Keratinocyte (primary cell): ENCODE results near the gene DIAPH1. TPM values are rescaled to one million over a fixed set of nuclear protein-coding genes. Genes with fewer than 3 reads are reported as not detected.

Experiments used
- DNase-seq: peaks from one replicate; pipeline ENCODE4 v3.0.0-alpha.2; 2011; ENCODE audit warnings: low read depth, missing footprints, low spot score
- FAIRE-seq: peaks from 2 replicates; lab custom pipeline; 2011; peaks lifted over from hg19 to GRCh38; lab: Jason Lieb, UNC
- H2AFZ ChIP-seq: 2 replicates; pipeline ENCODE4 v1.6.0; 2012; ENCODE audit warnings: low read length, control low read depth, inconsistent platforms; ENCODE audit not compliant: control insufficient read depth
- H3K27ac ChIP-seq: 2 replicates; pipeline ENCODE4 v1.5.1; 2011; ENCODE audit warnings: low read length; ENCODE audit not compliant: control insufficient read depth, insufficient read depth
- H3K27me3 ChIP-seq: 3 replicates; pipeline ENCODE4 v1.6.0; 2011; ENCODE audit warnings: low read length; ENCODE audit not compliant: control insufficient read depth, insufficient read depth; ENCODE audit errors: extremely low read depth
- H3K36me3 ChIP-seq, 2 experiments: 2 replicates in 1 of 2; 3 replicates in 1 of 2; pipeline ENCODE4 v1.5.1; 2011; ENCODE audit warnings: low read length in 2 of 2, mild to moderate bottlenecking in 1 of 2; ENCODE audit not compliant: control insufficient read depth in 2 of 2, insufficient read depth in 2 of 2; ENCODE audit errors: extremely low read depth in 1 of 2
- H3K4me1 ChIP-seq: 3 replicates; pipeline ENCODE4 v1.5.1; 2011; ENCODE audit warnings: low read length; ENCODE audit not compliant: control insufficient read depth, insufficient read depth; ENCODE audit errors: extremely low read depth
- H3K4me2 ChIP-seq: 3 replicates; pipeline ENCODE4 v1.6.0; 2011; ENCODE audit warnings: low read depth, low read length; ENCODE audit not compliant: control insufficient read depth, insufficient read depth; ENCODE audit errors: extremely low read depth
- H3K4me3 ChIP-seq, 3 experiments: fragments of 200-600 bp in 1 of 3; sonication (generic) in 1 of 3; 2 replicates in 2 of 3; 3 replicates in 1 of 3; pipeline ENCODE4 v1.5.1; 2011 to 2016; ENCODE audit warnings: low read length in 3 of 3, mild to moderate bottlenecking in 3 of 3, control low read depth in 2 of 3, inconsistent platforms in 1 of 3, low read depth in 1 of 3, mixed read lengths in 1 of 3, mixed run types in 1 of 3, moderate library complexity in 1 of 3; ENCODE audit not compliant: control insufficient read depth in 2 of 3, insufficient read depth in 2 of 3; ENCODE audit errors: extremely low read depth in 1 of 3
- H3K79me2 ChIP-seq: 2 replicates; pipeline ENCODE4 v1.6.0; 2012; ENCODE audit warnings: low read length; ENCODE audit not compliant: control insufficient read depth, insufficient read depth
- H3K9ac ChIP-seq: 3 replicates; pipeline ENCODE4 v1.6.0; 2011; ENCODE audit warnings: low read length; ENCODE audit not compliant: control insufficient read depth, insufficient read depth; ENCODE audit errors: extremely low read depth
- H3K9me1 ChIP-seq: 3 replicates; pipeline ENCODE4 v1.6.0; 2011; ENCODE audit warnings: low read length; ENCODE audit not compliant: control insufficient read depth, insufficient read depth; ENCODE audit errors: extremely low read depth
- H3K9me3 ChIP-seq: 2 replicates; pipeline ENCODE4 v1.5.1; 2012; ENCODE audit warnings: low read depth, low read length; ENCODE audit not compliant: control insufficient read depth
- H4K20me1 ChIP-seq: 3 replicates; pipeline ENCODE4 v1.6.0; 2011; ENCODE audit warnings: low read length; ENCODE audit not compliant: control insufficient read depth, insufficient read depth; ENCODE audit errors: extremely low read depth
- CTCF ChIP-seq, 3 experiments: IDR thresholded peaks in 1 of 3; conservative IDR thresholded peaks in 1 of 3; optimal IDR thresholded peaks in 1 of 3; 2 replicates in 2 of 3; 3 replicates in 1 of 3; pipeline versions ENCODE3 to v1.5.1; 2011; ENCODE audit warnings: low read length in 3 of 3, mild to moderate bottlenecking in 3 of 3, moderate library complexity in 2 of 3, control low read depth in 1 of 3, inconsistent platforms in 1 of 3; ENCODE audit not compliant: insufficient read depth in 2 of 3; ENCODE audit errors: extremely low read depth in 1 of 3
- EZH2 ChIP-seq: IDR thresholded peaks from one replicate; pipeline ENCODE4 v1.6.1; 2012; ENCODE audit warnings: inconsistent platforms, mild to moderate bottlenecking, low read length, moderate library complexity
- dilution Hi-C: fragments of 300-500 bp; cut with MboI; formaldehyde crosslinking; loops from one replicate; pipeline ENCODE4 v1.7.0; 2020; ENCODE audit warnings: low sequenced_read_pairs; ENCODE audit not compliant: extremely low pct_ligation_motif_present
- polyA plus RNA-seq, 5 experiments: library from polyadenylated mRNA; depleted of rRNA in 3 of 5; stranded (reverse) in 3 of 5; stranded (forward) in 1 of 5; unstranded in 1 of 5; fragments of >200 nt; gene quantifications; 1 replicate in 1 of 5; 2 replicates in 3 of 5; 3 replicates in 1 of 5; pipeline versions ENCODE4 v1.2.1 to v1.2.3, GENCODE V29; 2011 to 2012; ENCODE audit warnings: missing spikeins in 2 of 5, low read depth in 1 of 5, low replicate concordance in 1 of 5

DIAPH1 gene
- polyA plus RNA-seq, 1 donor (not counting 4 experiments of a cell fraction or from before 2014, with no cell fraction given): 72.0 TPM

- no peak overlapping the region for H3K27ac ChIP-seq
- peaks cover 14% of the 10 kb centered on the region for H3K4me1 ChIP-seq
- no peaks in the 10 kb centered on the region for H3K9me1 ChIP-seq
- no peaks in the 10 kb centered on the region for H3K27me3 ChIP-seq
- H3K4me3 ChIP-seq: no peak overlapping the region
- H3K79me2 ChIP-seq: no peaks in the 10 kb centered on the region
- no peaks in the 10 kb centered on the region for H4K20me1 ChIP-seq
- DNase-seq (no peak), FAIRE-seq (no peak)
- TF ChIP-seq CTCF (optimal IDR thresholded peaks at IDR 0.05 in 1 of 3, IDR thresholded peaks at IDR 0.05 in 1 of 3, conservative IDR thresholded peaks at IDR 0.05 in 1 of 3; ENCODE audit: extremely low read depth in 1 of 3, insufficient read depth in 2 of 3, low read length in 3 of 3) (no peak), EZH2 (no peak)
- H3K4me2 ChIP-seq: no peak overlapping the region
- no peaks in the 10 kb centered on the region for H3K36me3 ChIP-seq
- no peak overlapping the region for H3K9ac ChIP-seq
- no peaks in the 10 kb centered on the region for H3K9me3 ChIP-seq
- H2AFZ ChIP-seq: no peak overlapping the region
- dilution Hi-C loops: no loop called here
Measured at GRCh38 chr5:141655020-141655419, 36.2 kb upstream of the DIAPH1 start.

GRCh38 chr5:141654298-141654697 is 35.5 kb upstream of the DIAPH1 start:
- no peak overlapping the region for H3K27ac ChIP-seq
- no peaks in the 10 kb centered on the region for H3K79me2 ChIP-seq
- H4K20me1 ChIP-seq: no peaks in the 10 kb centered on the region
- dilution Hi-C loops: no loop called here
- H2AFZ ChIP-seq: no peak overlapping the region
- TF ChIP-seq CTCF (optimal IDR thresholded peaks at IDR 0.05 in 1 of 3, IDR thresholded peaks at IDR 0.05 in 1 of 3, conservative IDR thresholded peaks at IDR 0.05 in 1 of 3; ENCODE audit: extremely low read depth in 1 of 3, insufficient read depth in 2 of 3, low read length in 3 of 3) (no peak), EZH2 (no peak)
- no peak overlapping the region for H3K4me2 ChIP-seq
- H3K36me3 ChIP-seq: no peaks in the 10 kb centered on the region
- FAIRE-seq (no peak), DNase-seq (no peak)
- H3K9me3 ChIP-seq: no peaks in the 10 kb centered on the region
- H3K9me1 ChIP-seq: no peaks in the 10 kb centered on the region
- H3K4me3 ChIP-seq: no peak overlapping the region
- peaks cover 14% of the 10 kb centered on the region for H3K4me1 ChIP-seq
- H3K27me3 ChIP-seq: no peaks in the 10 kb centered on the region
- H3K9ac ChIP-seq: no peak overlapping the region
